ENCODE measurements around the gene JKAMP. TPM values are rescaled to one million over a fixed set of nuclear protein-coding genes. Genes with fewer than 3 reads are reported as not detected.

Gene JKAMP
- total and polyA plus RNA-seq, 2 donors from 2014 or later, result 40.4 to 48.3 TPM

GRCh38 chr14:59547310-59547709 lies 63.0 kb downstream of the JKAMP start:
- no peaks in the 10 kb centered on the region for H3K9me3 ChIP-seq (ENCODE audit: control insufficient read depth in 2 of 3, insufficient read depth in 1 of 3, low read length in 3 of 3)
- intact Hi-C loops (cut with DNase I), result no loop called here
- FAIRE-seq, result no peak
- H3K27me3 ChIP-seq (ENCODE audit: control insufficient read depth, insufficient read depth, low read length), result no peaks in the 10 kb centered on the region
- H3K36me3 ChIP-seq (ENCODE audit: control insufficient read depth in 2 of 3, insufficient read depth in 3 of 3, low read length in 3 of 3), result no peaks in the 10 kb centered on the region
- H3K4me1 ChIP-seq (ENCODE audit: control insufficient read depth in 2 of 3, insufficient read depth in 2 of 3, low read depth in 1 of 3, low read length in 3 of 3), result no peaks in the 10 kb centered on the region
- no peak overlapping the region for H3K27ac ChIP-seq (ENCODE audit: low read depth in 2 of 2, low read length in 2 of 2)
- no peak for DNase-seq
- no peak overlapping the region for H3K9ac ChIP-seq (ENCODE audit: low read length in 3 of 3)
- TF ChIP-seq CTCF (IDR thresholded peaks at IDR 0.05; ENCODE audit: borderline replicate concordance, extremely low read depth, insufficient read depth), result no peak
- no peak overlapping the region for H3K4me3 ChIP-seq (ENCODE audit: low read length in 3 of 3)

Other genes with a start within 250 kb of the JKAMP start
- gene GPR135, start 19.1 kb upstream of the JKAMP start, total RNA-seq, result 3.0 TPM
- gene GPR135, start 19.1 kb upstream of the JKAMP start, polyA plus RNA-seq (ENCODE audit: insufficient read depth, low read depth, low replicate concordance), result 0.77 TPM
- gene L3HYPDH, start 109 bp upstream of the JKAMP start, total RNA-seq, result 31.3 TPM
- gene L3HYPDH, start 109 bp upstream of the JKAMP start, polyA plus RNA-seq (ENCODE audit: insufficient read depth, low read depth, low replicate concordance), result 25.6 TPM
- gene CCDC175, start 92.3 kb downstream of the JKAMP start, total RNA-seq, result not detected
- gene CCDC175, start 92.3 kb downstream of the JKAMP start, polyA plus RNA-seq (ENCODE audit: insufficient read depth, low read depth, low replicate concordance), result not detected

Data from kidney (tissue), 14 donors.